Measurements from ENCODE around the gene RSRC1. TPM values are rescaled to one million over a fixed set of nuclear protein-coding genes. Genes with fewer than 3 reads are reported as not detected.

RSRC1 gene
- total RNA-seq, 1 experiment from 2014 or later, result 37.9 TPM

DNA sequence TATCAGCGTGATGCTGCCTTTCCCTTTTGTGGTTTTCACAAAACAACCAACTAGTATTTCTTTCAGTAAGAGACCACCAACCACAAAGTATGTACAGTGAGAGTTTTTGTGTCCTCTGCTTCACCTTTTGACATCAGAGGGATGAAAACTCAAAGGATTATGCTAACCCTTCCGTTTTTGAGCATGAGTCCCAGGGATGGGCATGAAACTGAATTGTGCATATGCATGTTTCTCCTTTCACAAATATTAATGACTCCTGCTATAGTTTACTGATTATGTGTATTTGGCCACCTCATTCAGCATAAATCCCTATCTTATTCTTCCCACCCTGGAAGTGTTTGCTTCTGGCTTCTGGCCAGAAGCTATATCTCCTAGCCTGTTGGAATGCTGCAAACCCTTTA is 59.2 kb downstream of the RSRC1 start:
- H4K8ac ChIP-seq (replicated peaks; ENCODE audit: insufficient read length, low read depth, low read length), result no peak overlapping the region
- H2BK5ac ChIP-seq (ENCODE audit: insufficient read length, low read length), result no peak overlapping the region
- no peaks in the 10 kb centered on the region for H3K79me2 ChIP-seq (ENCODE audit: insufficient read depth, low read length)
- H4K20me1 ChIP-seq (ENCODE audit: control insufficient read depth, insufficient read depth, insufficient read length), result no peaks in the 10 kb centered on the region
- H3K36me3 Mint-ChIP-seq (ENCODE audit: insufficient read depth in 1 of 3, low read depth in 3 of 3), result no peaks in the 10 kb centered on the region
- H3K9me3 ChIP-seq (ENCODE audit: control insufficient read depth, low read depth, low read length), result no peaks in the 10 kb centered on the region
- TF ChIP-seq, protein P1, sequence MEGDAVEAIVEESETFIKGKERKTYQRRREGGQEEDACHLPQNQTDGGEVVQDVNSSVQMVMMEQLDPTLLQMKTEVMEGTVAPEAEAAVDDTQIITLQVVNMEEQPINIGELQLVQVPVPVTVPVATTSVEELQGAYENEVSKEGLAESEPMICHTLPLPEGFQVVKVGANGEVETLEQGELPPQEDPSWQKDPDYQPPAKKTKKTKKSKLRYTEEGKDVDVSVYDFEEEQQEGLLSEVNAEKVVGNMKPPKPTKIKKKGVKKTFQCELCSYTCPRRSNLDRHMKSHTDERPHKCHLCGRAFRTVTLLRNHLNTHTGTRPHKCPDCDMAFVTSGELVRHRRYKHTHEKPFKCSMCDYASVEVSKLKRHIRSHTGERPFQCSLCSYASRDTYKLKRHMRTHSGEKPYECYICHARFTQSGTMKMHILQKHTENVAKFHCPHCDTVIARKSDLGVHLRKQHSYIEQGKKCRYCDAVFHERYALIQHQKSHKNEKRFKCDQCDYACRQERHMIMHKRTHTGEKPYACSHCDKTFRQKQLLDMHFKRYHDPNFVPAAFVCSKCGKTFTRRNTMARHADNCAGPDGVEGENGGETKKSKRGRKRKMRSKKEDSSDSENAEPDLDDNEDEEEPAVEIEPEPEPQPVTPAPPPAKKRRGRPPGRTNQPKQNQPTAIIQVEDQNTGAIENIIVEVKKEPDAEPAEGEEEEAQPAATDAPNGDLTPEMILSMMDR (conservative IDR thresholded peaks at IDR 0.05), result no peak
- no peak overlapping the region for H3K9ac ChIP-seq (ENCODE audit: extremely low read depth, insufficient read length, low read length)
- peak overlapping the region in 2 of 3 experiments; percentile 35 to 47; a peak in 1 of 7 replicates for H3K27ac Mint-ChIP-seq
- no peak overlapping the region for H3K14ac ChIP-seq (ENCODE audit: insufficient read depth, low read length)
- no CpG with 5 or more reads among the region's 2 CpGs for WGBS (ENCODE audit: extremely low coverage, insufficient read length, low lambda C conversion rate)
- no peaks in the 10 kb centered on the region for H3K27me3 ChIP-seq (ENCODE audit: insufficient read depth, low read length)
- no peaks in the 10 kb centered on the region for H3K4me1 ChIP-seq (ENCODE audit: insufficient read depth, low read length)
- H3K23ac ChIP-seq (ENCODE audit: insufficient read length, low read depth, low read length), result no peak overlapping the region
- H3K4me2 ChIP-seq (ENCODE audit: insufficient read depth, insufficient read length, low read length), result no peak overlapping the region
- no peak overlapping the region for H3T11ph ChIP-seq (ENCODE audit: low read length)
- H3K4me1 Mint-ChIP-seq, result 0 out of 4 replicates have a peak, but pooled peaks cover 0 to 2% of the 10 kb centered on the region in 2 experiments
- H2BK12ac ChIP-seq (ENCODE audit: insufficient read length, low read depth, low read length), result no peak overlapping the region
- H3K27me3 Mint-ChIP-seq (ENCODE audit: low read depth), result no peaks in the 10 kb centered on the region
- H3K4ac ChIP-seq (ENCODE audit: low read depth, low read length), result no peak overlapping the region
- no peak for DNase-seq
- H4K5ac ChIP-seq (ENCODE audit: insufficient read length, low read depth, low read length), result no peak overlapping the region
- no peak overlapping the region for H4K91ac ChIP-seq (ENCODE audit: insufficient read length, low read depth, low read length)
- H3K56ac ChIP-seq (ENCODE audit: insufficient read length, low read depth, low read length), result no peak overlapping the region
- no peak overlapping the region for H2AFZ ChIP-seq (ENCODE audit: low read length)
- H3K27ac ChIP-seq (ENCODE audit: insufficient read length, low read depth, low read length), result no peak overlapping the region
- H2AK5ac ChIP-seq (ENCODE audit: insufficient read length, low read length), result no peak overlapping the region
- no peak overlapping the region for H2BK20ac ChIP-seq (ENCODE audit: low read depth, low read length, poor library complexity, severe bottlenecking)
- no peaks in the 10 kb centered on the region for H3K79me1 ChIP-seq (ENCODE audit: insufficient read depth, low read depth, low read length, poor library complexity, severe bottlenecking)
- H3K23me2 ChIP-seq (ENCODE audit: insufficient read length, low read depth, low read length, poor library complexity, severe bottlenecking), result no peaks in the 10 kb centered on the region
- no peaks in the 10 kb centered on the region for H3K9me3 Mint-ChIP-seq
- H3K4me3 Mint-ChIP-seq, result no peak overlapping the region
- no peak overlapping the region for H2BK120ac ChIP-seq (ENCODE audit: low read depth, low read length, poor library complexity, severe bottlenecking)
- no peak overlapping the region for H2BK15ac ChIP-seq (ENCODE audit: low read depth, low read length)
- no peak overlapping the region for H3K18ac ChIP-seq (ENCODE audit: insufficient read length, low read depth, low read length)
